Fibroblast of mammary gland (primary cell): ENCODE results near the gene SULT1C2.

Source experiments
- DNase-seq: peaks from one replicate; pipeline ENCODE4 v3.0.0-alpha.2; 2010; ENCODE audit warnings: low read depth
- H3K4me3 ChIP-seq: 2 replicates; pipeline ENCODE4 v1.5.1; 2011; ENCODE audit warnings: low read depth, mild to moderate bottlenecking, low read length, moderate library complexity; ENCODE audit not compliant: control insufficient read depth
- TF ChIP-seq, protein P1 (sequence below): conservative IDR thresholded peaks from 2 replicates; pipeline ENCODE4 v1.5.1; 2011; ENCODE audit warnings: low read depth, low read length, inconsistent platforms; ENCODE audit not compliant: control insufficient read depth, insufficient read depth

SULT1C2 gene

DNA sequence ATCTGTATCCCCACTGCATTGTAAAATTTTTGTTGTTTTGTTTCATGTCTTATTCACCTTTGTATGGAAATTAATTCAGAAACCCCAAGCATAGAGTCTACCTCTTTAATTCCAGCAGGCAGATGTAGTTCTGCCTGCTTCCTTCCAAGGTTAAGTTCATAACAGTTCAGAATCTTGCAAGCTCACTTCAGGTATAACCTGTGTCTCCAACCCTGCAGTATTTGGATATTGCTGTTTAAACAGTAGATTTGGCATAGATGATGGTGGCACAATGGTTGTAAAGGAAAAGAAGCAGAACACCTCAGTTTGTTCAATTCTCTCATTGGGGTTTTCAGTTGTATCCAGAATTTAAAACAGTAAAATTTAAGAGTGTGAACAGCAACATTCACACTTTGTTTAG, 21.2 kb downstream of the SULT1C2 start:
- no peak overlapping the region for H3K4me3 ChIP-seq
- DNase-seq, result no peak
- TF ChIP-seq, protein P1, sequence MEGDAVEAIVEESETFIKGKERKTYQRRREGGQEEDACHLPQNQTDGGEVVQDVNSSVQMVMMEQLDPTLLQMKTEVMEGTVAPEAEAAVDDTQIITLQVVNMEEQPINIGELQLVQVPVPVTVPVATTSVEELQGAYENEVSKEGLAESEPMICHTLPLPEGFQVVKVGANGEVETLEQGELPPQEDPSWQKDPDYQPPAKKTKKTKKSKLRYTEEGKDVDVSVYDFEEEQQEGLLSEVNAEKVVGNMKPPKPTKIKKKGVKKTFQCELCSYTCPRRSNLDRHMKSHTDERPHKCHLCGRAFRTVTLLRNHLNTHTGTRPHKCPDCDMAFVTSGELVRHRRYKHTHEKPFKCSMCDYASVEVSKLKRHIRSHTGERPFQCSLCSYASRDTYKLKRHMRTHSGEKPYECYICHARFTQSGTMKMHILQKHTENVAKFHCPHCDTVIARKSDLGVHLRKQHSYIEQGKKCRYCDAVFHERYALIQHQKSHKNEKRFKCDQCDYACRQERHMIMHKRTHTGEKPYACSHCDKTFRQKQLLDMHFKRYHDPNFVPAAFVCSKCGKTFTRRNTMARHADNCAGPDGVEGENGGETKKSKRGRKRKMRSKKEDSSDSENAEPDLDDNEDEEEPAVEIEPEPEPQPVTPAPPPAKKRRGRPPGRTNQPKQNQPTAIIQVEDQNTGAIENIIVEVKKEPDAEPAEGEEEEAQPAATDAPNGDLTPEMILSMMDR, result no peak

DNA sequence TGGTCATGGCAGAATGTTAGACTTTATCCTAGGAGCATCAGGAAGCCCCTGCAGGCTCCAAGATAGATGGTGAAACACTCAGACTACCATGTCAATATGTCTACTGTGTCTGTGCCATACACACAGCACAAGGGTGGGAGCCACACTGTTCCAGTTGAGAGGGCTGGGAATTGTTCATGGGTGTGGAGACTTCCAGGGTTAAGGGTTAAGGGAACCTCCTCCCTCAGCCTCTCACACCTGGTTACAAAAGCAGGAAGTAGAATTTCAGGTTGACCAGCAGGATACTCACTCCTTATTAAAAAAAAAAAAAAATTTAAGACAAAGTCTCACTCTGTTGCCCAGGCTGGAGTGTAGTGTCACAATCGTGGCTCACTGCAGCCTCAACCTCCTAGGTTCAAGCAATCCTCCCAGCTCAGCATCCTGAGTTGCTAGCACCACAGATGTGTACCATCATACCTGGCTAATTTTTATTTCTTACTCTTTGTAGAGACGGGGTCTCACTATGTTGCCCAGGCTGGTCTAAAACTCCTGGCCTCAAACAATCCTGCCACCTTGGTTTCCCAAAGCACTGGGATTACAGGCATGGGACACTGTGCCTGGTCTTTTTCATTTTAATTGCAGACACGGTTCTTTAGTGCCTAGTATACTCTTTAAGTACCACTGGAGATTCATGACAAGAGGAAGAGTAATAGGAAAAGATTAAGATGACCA, 26.0 kb downstream of the SULT1C2 start:
- TF ChIP-seq, protein P1, result no peak
- no peak for DNase-seq
- no peak overlapping the region for H3K4me3 ChIP-seq

DNA sequence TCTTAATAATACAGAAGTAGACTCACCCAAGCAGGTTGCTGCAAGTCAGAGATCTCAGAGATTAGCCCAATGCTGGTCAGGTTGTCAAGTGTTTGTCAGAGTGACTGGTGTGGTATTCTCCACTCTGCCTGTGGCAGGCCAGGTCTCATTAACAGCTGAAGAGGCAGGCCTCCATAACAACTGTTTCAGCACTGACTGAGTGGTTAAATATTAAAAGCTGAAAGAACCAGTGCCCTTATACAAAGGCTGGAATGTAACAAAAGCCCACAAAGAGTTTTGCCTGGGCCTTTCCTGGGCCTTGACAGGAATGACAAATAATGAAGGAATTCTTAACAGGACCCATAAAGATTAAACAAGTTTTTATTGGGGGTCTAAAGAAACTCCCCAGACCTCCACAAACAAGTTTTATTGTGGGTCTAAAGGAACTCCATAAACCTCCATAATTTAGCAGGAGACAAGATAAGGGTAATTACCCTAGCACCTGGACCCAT, 26.8 kb downstream of the SULT1C2 start:
- H3K4me3 ChIP-seq, result no peak overlapping the region
- TF ChIP-seq, protein P1, result no peak
- no peak for DNase-seq

DNA sequence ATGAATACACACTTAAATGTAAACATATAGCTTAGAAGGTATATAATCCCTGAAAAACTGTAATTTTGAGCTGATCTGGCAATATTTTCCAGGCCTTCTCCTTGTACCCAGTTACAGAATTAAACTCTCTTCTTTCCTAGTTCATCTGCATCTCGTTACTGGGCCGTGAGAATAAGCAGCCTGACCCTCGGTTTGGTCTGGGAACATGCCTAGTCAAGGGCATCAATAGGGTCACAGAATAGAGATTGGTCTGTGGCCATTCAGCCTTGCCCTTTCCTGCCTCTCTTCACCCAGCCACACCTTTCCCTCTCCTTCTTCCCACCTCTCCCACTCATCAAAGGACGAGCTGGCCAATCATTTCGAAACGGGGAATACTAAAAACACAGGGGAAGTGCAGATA, 27.3 kb downstream of the SULT1C2 start:
- H3K4me3 ChIP-seq, result no peak overlapping the region
- TF ChIP-seq, protein P1, result no peak
- no peak for DNase-seq

DNA sequence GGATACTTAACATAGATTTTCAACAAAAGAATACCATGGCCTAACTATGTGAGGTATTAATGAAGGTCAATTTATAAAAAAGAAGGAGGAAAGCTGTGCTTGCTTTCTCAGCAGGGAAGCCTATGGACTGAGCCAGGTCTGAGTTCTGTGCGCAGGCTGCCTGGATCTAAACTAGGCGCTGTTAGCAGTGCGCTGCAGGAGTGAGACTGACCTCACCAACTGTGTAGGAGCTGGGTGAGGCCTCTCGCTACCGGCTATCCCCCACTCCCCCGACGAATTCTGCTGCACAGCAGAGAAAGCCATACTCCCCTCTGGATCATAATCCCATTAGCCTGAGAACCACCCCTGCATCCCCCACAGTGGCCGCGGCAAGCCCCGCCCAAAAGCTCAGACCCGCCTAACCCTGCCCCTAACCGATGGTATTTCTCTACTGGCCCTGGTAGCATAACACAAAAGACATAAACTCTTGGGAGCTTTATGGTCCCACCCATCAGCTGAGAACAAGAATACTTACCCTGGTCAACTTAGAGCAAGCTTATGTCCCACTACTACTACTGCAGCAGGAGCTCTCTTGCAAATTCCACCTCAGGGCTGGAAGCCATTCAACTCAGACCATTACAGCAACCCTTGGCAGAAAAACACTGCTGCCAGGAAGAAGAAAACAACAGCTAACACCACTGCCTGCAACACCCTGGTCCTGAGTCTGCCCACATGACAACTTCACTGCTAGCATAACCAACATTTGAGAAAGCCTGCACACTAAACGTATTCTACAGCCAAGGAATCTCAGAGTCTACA, 28.0 kb downstream of the SULT1C2 start:
- H3K4me3 ChIP-seq, result no peak overlapping the region
- TF ChIP-seq, protein P1, result no peak
- DNase-seq, result no peak

DNA sequence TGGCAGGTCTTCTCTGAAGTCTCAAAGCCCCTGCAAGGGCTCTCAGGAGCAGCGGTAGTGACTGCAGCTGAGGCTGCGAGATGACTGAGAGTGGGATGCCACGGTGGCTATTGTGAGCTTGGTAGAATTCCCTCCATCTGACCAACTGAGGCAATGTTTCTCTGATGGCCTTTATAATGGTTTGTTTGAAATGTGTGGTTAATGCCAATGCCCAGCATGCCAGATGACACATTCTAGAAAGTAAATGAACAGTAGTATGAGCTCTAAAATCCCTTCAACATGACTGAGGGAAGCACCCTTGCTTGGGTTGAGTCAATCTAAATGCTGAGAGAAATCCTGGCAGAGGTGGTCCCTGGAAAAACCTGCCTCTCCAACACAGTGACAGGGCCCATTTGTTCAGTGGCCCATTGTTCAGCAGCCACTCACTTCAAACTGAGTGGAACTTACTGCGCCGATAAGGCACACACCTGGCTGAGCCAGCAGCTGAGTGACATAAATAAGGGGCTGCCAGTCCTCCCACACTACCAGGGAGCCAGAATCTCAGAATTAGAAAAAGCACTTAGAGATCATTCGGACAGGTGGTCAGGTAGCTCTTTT, 31.7 kb downstream of the SULT1C2 start:
- no peak for DNase-seq
- TF ChIP-seq, protein P1, result no peak
- no peak overlapping the region for H3K4me3 ChIP-seq
